Uterine smooth muscle cell (primary cell): ENCODE measurements around the gene LCE3A. TPM values are rescaled to one million over a fixed set of nuclear protein-coding genes. Genes with fewer than 3 reads are reported as not detected.

Experiments used
- total RNA-seq: library from RNA; depleted of rRNA; stranded (reverse); fragments of >200 nt; gene quantifications from 2 replicates; pipeline ENCODE4 v1.2.3, GENCODE V29; 2014

Gene LCE3A
- not detected in 2 replicates for total RNA-seq

GRCh38 chr1:152622803-152623202 is at the start of gene LCE3A:
LCE3A (minus strand) TSS chr1:152623103; CDS start chr1:152623103, 0 bp downstream.

GRCh38 chr1:152663098-152663497 is 40.2 kb upstream of the LCE3A start, which contains the start of gene LCE2D:
LCE2D (plus strand) TSS chr1:152663380; CDS start chr1:152664106, 726 bp downstream.

GRCh38 chr1:152613511-152613910 is 9.4 kb downstream of the LCE3A start, which contains the start of gene LCE3B:
LCE3B (plus strand) TSS chr1:152613811; CDS start chr1:152613811, 0 bp downstream.

GRCh38 chr1:152599934-152600333 is 23.0 kb downstream of the LCE3A start, which contains the start of gene LCE3C:
LCE3C (plus strand) TSS chr1:152600234; CDS start chr1:152600732, 498 bp downstream.

GRCh38 chr1:152580433-152580832 is 42.5 kb downstream of the LCE3A start, which contains the start of gene LCE3D:
LCE3D (minus strand) TSS chr1:152580516; CDS start chr1:152579936, 580 bp downstream.

Other genes with a start within 250 kb of the LCE3A start
- not detected in 2 replicates for gene CRNN, start 208.8 kb downstream of the LCE3A start, total RNA-seq
- not detected in 2 replicates for gene LCE5A, start 112.3 kb downstream of the LCE3A start, total RNA-seq
- gene CRCT1, start 108.6 kb downstream of the LCE3A start, total RNA-seq, result not detected in 2 replicates
- gene LCE3E, start 56.3 kb downstream of the LCE3A start, total RNA-seq, result not detected in 2 replicates
- gene LCE3D, start 42.6 kb downstream of the LCE3A start, total RNA-seq, result not detected in 2 replicates
- not detected in 2 replicates for gene LCE3C, start 22.9 kb downstream of the LCE3A start, total RNA-seq
- gene LCE3B, start 9.3 kb downstream of the LCE3A start, total RNA-seq, result not detected in 2 replicates
- gene LCE2D, start 40.3 kb upstream of the LCE3A start, total RNA-seq, result not detected in 2 replicates
- gene LCE2C, start 52.2 kb upstream of the LCE3A start, total RNA-seq, result not detected in 2 replicates
- not detected in 2 replicates for gene LCE2B, start 63.0 kb upstream of the LCE3A start, total RNA-seq
- 0.25 and 2.2 TPM in 2 replicates for gene LCE2A, start 75.2 kb upstream of the LCE3A start, total RNA-seq
- not detected in 2 replicates for gene LCE4A, start 85.1 kb upstream of the LCE3A start, total RNA-seq
- not detected in 2 replicates for gene KPRP, start 134.9 kb upstream of the LCE3A start, total RNA-seq
- gene LCE1F, start 152.0 kb upstream of the LCE3A start, total RNA-seq, result 0.62 TPM in 1 of 2 replicates, not detected in the other
- not detected in 2 replicates for gene LCE1E, start 163.2 kb upstream of the LCE3A start, total RNA-seq
- not detected in 2 replicates for gene LCE1D, start 173.6 kb upstream of the LCE3A start, total RNA-seq
- gene LCE1C, start 183.5 kb upstream of the LCE3A start, total RNA-seq, result not detected in 2 replicates
- gene LCE1B, start 188.9 kb upstream of the LCE3A start, total RNA-seq, result not detected in 2 replicates
- not detected in 2 replicates for gene LCE1A, start 204.4 kb upstream of the LCE3A start, total RNA-seq
- not detected in 2 replicates for gene LCE6A, start 219.8 kb upstream of the LCE3A start, total RNA-seq
- not detected in 2 replicates for gene LCE7A, start 236.9 kb upstream of the LCE3A start, total RNA-seq